Activated CD8-positive, alpha-beta memory T cell treated with anti-CD3 and anti-CD28 coated beads, Interleukin-2, amount 50 U/mL, for 24 hours (primary cell): ENCODE data around the gene KRI1.
"Not testable (repeated sequence)": the region's sequence is repeated elsewhere in the genome, so short reads cannot be mapped to it uniquely, and the experiment has no call there.

Source experiments
- DNase-seq: peaks from one replicate; pipeline ENCODE4 v3.0.0-alpha.2; 2020; ENCODE audit errors: extremely low read depth

The KRI1 gene

DNA sequence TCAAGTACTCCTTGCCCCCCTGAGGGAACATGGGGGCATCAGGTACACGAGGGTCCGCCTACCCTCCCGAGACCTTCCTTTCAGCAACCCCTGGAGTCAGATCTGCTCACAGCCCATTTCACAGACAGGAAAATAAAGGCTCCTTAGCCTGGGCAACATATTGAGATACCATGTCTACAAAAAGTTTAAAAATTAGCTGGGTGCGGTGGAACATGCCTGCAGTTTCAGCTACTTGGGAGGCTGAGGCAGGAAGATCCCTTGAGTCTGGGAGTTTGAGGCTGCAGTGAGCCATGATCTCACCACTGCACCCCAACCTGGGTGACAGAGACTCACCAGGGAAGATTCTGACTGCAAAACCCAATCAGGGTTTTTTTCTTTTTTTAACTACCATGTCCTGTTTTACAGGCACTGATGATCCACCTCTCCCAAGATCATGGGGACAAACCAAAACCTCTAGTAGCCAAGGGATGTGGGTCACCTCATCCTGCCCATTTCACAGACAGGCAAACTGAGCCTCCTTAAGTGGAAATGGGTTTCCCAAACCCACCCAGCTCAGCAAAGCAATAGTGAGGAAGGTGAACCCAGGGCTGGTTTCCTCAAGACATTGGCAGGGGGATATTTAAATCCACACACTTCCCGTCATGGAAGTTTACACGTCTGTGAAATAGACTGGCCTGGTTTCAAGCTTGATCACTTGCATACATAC, 9.4 kb upstream of the KRI1 start:
- DNase-seq: no peak

DNA sequence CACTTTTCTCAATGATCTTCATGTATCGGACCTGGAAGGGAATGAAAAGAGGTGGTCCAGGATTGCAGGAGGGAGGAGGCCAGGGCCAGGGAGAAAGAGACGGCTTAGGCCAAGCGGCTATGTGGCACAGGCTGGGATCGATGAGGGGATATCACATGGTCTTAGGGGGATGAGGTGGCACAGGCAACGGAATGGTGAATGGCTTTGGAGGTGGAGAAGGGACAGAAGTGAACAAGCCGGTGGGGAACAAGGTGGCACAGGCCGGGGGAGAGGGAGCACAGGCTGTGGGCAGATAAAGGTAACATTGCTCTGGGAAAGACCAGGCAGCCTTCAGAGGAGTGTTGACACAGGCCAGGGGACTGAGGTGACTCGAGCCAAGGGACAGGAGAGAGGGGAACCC, 8.7 kb upstream of the KRI1 start:
- DNase-seq: no peak

DNA sequence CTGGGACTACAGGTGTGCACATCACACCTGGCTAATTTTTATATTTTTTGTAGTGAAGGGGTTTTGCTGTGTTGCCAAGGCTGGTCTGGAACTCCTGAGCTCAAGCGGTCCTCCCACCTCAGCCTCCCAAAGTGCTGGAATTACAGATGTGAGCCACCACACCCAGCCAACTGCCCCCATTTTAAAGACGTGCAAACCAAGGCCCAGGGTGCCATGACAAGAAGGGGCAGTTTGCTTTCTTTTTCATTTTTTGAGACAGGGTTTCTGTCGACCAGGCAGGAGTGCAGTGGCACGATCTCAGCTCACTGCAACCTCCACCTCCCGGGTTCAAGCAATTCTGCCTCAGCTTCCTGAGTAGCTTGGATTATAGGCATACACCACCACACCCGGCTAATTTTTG, 8.0 kb upstream of the KRI1 start:
- not testable (repeated sequence) for DNase-seq

DNA sequence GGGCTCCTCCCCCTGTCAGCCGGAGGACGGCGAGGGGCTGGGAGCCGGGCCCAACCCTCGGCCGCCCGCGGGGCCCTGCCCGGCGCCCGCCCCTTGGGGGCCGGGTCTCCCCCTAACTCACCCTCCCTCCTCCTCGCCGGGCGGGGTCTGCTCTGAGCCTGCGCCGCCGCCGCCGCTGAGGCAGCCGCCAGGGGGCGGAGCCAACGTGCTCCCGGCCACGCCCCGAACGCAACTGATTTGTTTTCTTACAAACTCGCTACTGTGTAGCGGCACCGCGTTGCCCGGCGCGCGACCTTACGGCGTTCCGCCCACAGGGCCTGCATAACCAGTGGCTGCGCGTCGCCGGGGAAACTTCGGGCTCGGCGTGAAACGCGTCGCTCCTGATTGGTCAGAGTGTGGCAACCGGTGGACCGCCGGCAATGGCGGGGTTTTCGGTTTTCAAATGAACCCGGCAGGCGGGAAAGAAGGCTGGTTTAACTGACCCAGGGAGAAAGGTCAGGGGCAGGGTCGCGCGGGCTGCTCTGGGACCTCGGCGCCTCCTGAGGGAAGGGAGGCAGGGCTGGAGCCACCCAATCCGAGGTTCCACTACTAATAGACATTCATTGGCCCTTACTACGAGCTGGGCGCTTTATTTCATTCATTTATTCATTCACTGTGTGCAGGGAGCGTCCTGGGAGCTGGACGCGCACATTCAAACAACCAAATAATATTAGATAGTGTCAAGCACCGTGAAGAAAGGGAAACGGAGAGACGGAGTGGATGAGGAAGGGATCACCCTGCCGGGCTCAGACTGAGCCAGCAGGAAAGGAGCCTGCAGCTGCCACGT, 3.2 kb upstream of the KRI1 start, which contains the start of gene CDKN2D:
CDKN2D (minus strand) TSS at position 154 of the 826 bp plus-strand sequence. CDS start 326 bp downstream, outside the sequence.
- DNase-seq: peak; percentile 99

DNA sequence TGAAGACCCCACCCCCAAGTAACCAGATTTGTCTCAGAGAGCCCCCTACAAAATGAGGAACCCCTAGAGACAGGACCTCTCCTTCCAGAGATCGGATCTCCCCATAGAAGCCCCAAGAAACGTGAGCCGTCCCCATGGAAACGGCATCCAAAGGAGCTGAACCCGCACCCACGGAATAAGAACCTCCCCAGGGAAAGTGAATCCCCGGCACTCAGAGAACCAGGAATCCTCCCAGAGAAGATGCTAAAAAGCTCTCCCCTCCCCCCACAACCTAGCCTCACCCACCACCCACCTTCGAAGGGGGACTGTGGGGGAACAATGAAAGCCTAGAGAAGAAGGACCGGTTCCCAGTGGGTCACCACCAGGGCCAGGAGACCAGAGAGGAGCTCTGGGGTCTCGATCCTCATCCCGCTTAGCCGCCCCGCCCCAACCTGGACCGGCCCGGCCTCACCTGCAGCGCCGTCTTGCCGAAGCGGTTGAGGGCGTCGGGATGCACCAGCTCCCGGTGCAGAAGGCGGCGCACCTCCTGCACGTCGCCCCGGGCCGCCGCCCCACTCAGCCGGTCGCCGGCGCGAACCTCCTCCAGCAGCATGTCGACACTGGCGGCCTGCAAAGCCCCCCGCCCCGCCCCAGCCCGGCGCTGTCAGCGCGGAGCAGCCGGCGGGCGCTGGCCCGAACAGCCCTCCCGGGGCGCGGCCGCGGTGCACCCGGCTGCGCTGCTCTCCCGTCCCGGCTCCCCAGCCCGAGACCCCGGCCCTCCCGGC, 2.4 kb upstream of the KRI1 start:
- DNase-seq: no peak

DNA sequence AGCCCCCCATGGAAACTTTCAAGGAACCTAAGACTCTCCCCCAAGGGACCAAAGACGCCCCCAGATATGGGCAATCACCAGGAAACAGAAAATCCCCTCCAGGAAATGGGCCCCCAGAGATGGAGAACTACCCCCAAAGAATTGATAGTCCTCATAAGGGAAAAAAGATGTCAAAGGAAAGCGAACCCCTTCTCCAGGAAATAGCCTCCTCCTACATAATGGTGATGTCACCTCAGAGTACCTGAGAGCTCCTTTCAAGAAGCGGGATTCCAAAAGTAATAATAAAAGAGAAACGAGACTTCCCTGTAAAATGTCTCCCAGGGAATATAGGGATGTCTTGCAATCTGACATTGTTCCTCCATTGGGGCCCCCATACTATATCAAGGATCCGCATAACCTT, 1.8 kb upstream of the KRI1 start:
- no peak for DNase-seq

DNA sequence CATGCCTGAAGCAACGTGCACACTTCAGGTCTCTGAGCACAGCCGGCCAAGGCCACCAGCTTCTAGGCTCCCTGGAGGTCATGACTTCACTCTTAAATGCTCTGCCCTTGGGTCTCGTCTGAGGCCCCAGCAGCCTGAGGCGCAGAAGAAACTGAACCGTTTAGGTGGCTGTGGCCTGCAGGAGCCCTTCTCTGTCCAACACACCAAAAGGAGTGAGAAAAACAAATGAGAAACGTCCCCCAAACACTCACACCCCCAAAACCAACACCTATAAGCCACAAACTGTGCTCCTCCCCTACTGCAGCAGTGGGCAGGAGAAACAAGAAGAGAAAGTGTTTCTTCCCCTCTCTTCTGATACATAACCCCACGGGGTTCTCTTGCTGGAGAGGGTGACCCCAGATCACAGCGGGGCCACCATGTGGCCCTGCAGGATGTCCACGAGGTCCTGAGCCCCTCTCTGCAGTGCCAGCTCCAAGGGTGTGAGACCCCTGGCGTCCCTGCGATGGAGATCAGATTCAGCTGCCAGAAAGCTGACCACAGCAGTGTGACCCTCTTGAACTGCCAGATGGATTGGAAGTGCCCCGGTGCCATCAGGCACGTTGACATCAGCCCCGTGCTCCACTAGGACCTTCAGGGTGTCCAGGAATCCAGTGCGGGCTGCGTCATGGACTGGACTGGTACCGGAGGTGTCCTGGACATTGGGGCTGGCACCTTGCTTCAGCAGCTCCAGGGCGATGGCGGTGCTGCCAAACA, 1.0 kb upstream of the KRI1 start:
- no peak for DNase-seq

DNA sequence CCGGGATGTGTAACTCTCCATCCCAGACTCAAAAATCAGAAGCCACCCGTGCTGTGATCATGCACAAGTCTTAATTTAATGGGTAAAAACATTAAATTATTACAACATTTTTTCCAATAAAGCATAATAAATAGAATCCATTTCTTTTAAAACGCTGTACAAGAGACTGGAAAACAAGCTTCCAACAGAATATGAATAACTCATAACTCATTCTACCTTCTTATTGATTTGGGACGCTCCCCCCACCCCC, 523 bp upstream of the KRI1 start:
- DNase-seq: no peak

DNA sequence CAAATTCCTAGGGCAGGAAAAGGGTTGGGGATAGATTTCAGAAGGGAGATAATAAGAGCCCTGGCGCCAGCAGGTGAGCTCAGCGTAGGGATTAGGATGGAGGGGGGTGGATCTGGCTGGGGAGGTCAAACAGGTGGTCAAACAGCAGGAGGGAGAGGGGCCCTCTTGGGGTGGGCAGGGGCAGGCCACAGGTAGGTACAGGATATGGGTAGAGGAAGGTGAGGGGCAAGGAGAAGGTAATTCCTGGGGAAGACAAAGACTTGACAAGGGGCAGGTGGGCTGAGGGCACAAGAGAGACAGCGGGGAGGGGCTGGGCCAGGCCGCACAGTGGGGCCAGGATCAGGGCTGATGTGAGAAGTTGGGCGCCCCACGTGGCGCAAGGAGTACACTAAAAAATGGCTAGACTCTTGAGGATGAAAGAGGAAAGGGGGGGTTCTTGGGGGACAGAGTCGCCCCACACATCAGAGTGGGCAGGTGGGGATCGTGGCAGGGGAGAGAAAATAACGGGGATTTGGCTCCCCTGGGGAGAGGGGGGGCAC, 713 bp downstream of the KRI1 start:
- DNase-seq: no peak

DNA sequence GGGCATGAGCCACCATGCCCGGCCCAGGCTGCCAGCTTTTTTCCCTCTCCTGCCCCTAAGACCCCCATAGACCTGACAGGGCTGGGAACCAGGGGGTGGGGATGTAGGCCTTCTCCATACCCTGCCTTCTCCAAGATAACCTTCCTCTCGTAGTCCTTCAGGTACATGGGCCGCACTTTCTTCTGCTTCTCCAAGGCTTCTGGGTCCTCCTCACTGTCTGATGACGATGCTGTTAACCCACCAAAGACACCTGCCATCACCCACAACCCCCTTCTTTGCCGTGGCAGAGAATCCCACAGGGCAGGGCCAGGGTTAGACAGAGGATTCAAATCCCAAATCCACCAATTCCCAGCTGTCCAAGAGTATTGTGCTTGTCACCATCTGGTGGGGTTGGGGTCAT, 3.2 kb downstream of the KRI1 start:
- no peak for DNase-seq

DNA sequence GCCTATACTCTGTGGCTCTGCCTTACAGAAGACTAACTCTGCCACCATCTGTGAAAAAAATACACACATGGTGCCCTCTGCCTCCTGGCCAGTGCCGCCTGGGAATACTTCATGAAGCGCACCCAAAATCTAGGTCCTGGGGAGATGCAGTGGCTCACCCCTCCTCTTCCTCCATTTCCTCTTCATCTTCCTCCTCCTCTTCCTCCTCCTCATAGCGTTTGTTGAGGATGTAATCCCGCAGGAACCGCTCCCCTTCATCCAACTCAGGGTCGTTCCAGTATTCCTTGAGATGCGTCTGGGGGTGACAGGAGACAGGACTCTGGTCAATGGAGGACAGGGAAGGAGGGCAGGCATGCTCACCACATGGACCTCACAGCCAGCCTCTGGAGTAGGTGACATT, 5.7 kb downstream of the KRI1 start:
- DNase-seq: no peak

DNA sequence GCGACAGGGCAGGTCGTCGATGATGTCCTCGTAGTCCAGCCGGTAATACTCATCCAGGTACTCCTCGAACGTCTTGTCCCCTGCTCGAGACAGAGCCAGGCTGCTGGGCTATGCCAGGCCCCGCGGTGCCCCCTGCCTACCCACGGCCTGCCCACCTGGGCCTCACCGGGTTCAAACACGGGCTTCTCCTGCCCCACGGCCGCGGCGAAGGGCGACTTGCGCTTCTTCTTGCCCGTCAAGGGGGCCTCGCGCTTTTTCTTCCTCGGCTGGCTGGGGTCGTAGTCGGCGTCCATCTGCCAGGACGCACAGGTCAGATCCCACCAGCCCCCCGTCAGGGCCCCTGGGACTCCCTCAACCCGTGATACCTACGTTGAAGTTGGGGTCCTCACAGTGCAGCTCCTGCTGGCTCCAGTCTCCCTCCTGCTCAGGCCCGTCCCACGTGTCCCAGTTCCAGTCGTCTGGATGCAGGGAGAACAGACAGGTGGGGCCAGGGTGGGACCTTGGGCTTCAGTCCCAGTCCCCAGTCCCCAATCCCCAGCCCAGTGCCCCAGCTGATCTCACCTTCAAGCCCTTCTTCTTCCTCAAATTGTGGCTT, 8.1 kb downstream of the KRI1 start:
- DNase-seq: no peak

DNA sequence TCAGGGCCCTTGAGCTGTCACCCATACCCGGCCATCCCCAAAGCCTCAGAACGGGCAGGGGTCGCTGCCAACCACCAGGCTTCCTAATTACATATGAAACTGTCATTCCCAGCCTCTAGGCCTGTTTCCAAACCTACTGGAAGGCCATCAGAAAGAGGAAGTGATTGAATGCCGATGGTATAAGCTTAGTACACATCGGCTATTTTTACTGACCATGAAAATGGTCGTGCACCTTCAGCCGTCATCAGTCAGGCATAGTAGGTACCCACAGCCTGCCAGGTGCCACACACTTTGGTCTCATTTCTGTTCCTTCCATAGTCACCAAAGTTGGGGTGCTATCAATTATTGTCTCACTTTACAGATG, 10.2 kb downstream of the KRI1 start:
- DNase-seq: no peak

DNA sequence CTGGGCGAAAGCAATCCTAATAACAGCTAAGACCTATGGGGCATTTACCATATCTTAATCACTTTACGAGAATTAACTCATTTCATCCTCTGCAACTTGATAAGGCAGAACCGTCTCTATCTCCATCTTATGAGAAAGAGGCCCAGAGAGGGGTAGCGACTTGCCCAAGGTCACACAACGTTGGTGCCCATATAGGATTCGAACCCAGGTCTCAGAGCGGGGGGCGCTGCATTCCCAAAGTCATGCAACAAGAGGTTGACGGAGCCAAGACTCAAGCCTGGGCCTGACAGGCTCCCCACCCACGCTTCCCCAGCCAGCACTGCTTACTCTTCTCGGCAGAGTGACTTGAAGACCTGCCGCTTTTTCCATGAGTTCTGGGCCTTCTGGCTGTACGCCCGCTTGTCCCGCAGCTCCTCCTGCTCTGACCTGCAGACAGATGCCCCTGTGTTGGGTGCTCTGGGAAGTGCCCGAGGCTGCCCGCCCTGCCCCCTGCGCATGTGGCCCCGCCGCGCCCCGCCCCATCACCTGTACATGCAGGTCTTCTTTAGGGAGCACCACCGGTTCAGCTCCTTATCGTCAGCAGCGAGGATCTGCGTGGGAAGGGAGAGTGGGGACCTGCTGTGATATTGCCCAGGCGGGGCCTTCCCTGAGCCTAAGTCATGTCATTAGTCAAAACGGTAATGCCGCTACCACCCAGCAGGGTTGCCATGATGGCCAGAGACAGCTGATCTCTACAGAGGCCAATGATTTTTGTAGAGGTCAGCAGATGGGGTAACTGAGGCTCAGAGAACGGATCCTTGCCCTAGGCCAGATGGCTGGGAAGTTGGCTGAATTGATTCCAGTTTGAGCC, 10.8 kb downstream of the KRI1 start:
- no peak for DNase-seq

DNA sequence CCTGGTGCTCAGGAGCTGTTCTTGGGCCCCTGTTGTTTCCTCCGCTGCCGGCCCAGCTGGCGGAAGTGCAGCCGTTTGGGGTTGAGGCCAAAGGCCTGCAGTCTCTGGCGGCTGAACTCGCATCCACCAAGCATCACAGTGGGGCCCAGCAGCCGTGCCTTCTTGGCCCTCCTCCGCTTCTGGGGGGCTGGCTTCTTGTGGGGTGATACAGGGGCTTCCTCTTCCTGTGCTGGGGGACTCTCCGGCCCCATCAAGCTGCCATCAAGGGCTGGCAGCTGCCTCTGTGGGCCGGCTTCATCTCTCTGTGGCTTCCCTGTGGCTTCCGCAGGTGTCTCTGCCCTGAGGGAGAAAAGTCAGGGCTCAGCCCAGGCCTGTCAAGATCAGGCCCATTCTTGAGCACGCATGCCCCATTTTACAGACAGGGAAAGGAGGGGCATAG, 11.8 kb downstream of the KRI1 start:
- no peak for DNase-seq

DNA sequence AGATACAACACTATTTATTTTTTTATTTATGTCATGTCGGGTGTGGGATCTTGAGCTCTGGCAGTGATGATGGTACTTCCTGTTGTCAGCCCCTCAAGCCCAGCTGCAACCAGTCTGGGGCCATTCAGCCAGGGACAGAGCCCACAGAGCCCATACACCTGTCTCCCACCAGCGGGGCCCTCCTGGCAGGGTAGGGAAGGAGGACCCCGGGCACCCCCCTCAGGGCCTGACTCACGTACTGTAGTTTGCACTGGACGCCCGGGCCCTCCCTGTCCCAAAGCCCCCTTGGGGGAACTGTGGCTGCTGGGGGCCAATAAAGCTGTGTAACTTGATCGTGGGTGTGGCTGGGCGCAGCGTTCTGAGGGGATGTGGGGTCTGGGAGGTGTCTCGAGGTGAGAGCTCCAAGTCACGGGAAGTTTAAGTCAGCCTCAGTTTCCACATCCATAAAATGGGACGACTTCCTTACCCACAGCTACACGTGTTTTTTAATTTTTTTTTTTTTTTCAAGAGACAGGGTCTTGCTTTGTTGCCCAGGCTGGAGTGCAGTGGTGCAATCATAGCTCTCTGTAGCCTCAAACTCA, 12.6 kb downstream of the KRI1 start:
- DNase-seq: no peak

DNA sequence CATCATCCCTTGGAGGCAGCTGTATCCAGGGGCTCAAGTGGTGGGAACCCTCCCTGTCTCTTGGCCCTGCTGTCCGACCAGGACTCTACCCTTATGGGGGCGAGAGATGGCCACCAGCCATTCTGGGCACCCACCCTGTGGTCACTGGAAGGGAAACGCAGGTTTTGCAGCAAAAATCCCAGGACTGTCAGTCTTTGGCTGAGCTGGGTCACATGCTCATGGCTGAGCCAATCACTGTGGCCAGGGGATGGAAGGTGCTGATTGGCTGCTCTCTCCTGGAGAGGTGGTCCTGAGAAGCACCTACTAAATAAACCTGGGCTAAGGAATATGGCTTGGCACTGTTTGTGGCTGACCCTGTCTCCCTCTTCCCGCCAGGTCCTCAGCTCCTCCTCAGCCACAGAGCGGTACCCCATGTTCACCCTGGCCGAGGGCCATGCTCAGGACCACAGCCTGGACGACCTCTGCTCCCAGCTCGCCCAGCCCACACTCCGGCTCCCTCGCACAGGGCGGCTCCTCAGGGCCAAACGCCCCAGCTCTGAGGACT, 13.2 kb downstream of the KRI1 start:
- no peak for DNase-seq

DNA sequence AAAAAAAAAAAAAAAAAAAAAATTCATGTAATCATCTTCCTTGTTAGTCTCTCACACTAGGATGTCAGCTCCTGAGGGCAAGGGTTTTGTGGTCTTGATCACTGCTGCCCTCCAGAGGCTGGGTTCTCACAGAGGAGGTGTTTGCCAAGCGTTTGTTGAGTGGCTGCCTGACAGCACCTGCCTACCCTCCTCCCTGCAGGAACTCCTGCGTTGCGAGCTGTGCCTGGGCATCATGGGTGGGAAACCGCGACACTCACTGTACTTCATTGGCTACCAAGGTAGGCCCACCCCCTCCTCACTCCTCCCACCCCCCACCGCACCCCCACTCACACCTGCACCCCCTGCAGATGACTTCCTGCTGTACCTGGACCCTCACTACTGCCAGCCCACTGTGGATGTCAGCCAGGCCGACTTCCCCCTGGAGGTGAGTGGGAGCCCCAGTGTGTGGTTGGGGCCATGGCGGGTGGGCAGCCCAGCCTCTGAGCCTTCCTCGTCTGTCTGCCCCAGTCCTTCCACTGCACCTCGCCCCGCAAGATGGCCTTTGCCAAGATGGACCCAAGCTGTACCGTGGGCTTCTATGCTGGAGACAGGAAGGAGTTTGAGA, 14.0 kb downstream of the KRI1 start:
- no peak for DNase-seq

DNA sequence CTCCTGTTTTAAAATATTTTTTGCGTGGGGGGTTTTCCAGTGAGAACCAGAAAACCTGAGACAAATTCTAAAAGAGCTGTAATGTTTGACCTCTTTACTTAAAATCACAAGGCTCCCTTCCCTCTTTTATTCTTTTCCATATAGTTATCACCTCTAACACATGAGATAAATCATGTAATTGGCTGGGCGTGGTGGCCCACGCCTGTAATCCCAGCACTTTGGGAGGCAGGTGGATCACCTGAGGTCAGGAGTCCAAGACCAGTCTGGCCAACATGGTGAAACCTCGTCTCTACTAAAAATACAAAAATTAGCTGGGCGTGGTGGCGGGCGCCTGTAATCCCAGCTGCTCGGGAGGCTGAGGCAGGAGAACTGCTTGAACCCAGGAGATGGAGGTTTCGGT, 14.8 kb downstream of the KRI1 start:
- not testable (repeated sequence) for DNase-seq
